ENCODE results near the gene KDM4B.

GRCh38 chr19:5102520-5102919 is 133.6 kb downstream of the KDM4B start:
- TF ChIP-seq CTCF (IDR thresholded peaks at IDR 0.05) (no peak), POLR2A (IDR thresholded peaks at IDR 0.05) (no peak)
